Activated CD8-positive, alpha-beta memory T cell treated with anti-CD3 and anti-CD28 coated beads, Interleukin-2, amount 50 U/mL, for 1 hour (primary cell): ENCODE measurements around the gene PRTN3.

ENCODE experiments used
- DNase-seq: peaks from one replicate; pipeline ENCODE4 v3.0.0-alpha.2; 2020; ENCODE audit errors: extremely low read depth

Gene PRTN3, protein sequence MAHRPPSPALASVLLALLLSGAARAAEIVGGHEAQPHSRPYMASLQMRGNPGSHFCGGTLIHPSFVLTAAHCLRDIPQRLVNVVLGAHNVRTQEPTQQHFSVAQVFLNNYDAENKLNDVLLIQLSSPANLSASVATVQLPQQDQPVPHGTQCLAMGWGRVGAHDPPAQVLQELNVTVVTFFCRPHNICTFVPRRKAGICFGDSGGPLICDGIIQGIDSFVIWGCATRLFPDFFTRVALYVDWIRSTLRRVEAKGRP

GRCh38 chr19:840519-841206 is at the start of gene PRTN3:
Gene PRTN3 (plus strand): TSS chr19:840999. CDS start chr19:841009, 10 bp downstream.
- no peak for DNase-seq

DNA sequence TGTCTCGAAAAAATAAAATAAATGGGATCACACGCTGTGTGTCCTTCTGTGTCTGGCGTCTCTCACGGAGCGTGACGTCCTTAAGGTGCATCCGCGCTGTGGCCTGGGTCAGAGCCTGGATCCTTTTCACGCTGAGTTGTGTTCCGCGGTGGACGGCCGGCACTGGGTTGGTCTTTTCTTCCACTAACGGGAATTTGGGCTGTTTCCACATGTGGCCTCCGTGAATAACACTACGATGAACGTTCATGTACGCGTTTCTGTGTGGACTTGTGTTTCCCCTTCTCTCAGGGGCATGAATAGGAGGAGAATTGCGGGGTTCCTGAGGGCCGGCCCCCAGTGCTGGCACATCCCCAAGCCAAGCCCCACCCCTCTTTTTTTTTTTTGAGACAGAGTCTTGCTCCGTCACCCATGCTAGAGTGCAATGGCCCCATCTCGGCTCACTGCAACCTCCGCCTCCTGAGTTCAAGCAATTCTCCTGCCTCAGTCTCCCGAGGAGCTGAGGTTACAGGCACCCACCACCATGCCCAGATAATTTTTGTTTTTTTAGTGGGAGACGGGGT is 49.7 kb upstream of the PRTN3 start:
- no peak for DNase-seq

DNA sequence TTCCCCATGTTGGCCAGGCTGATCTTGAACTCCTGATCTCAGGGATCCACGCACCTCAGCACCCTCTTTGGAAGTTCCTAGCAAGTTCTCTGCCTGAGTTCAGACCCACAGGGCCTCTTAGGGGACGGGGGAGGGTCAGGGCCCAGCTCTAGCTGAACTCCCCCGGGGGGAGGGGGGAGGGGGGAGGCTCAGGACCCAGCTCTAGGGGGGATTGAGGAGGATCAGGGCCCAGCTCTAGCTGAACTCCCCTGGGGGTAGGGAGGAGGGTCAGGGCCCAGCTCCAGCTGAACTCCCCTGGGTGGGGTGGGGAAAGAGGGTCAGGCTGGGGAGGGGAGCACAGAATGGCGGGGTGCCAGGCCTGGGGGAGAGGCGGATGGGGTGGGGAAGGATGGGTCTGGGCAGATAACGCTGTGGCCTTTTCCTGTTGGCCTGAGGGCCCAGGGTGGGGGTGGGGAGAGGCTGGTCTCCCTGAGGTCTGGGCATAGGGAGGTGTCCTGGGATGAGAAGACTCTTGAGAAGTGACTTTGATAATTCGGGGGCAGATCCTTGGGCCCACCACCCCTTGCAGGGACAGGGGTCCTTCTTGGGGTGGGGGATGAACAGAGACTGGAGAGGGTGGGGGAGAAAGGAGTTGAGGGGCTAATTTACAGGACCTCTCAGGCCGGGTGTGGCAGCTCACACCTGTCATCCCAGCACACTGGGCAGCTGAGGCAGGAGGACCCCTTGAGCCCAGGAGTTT is 49.1 kb upstream of the PRTN3 start:
- DNase-seq: no peak

GRCh38 chr19:792306-792885 is 48.4 kb upstream of the PRTN3 start:
- no peak for DNase-seq

DNA sequence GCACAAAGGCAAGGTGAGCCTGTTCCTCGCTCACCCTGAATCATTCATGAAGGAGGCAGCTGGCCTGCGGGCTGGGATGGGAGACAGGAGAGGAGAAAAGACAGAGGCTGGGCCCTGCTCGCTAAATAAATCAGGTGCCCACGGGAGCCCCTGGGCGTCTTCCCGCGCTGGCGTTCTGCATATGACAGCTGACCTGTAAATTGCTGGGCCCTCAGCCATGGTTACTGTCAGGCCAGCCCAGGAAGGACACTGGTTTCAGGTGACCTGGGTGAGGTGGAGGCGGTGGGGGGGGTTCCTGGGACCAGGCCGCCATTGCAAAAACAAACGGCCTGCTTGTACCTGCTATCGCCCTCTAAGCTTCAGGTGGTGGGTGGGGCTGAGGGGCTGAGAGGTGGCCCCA is 47.0 kb upstream of the PRTN3 start:
- DNase-seq: no peak

GRCh38 chr19:795073-795611 is 45.7 kb upstream of the PRTN3 start:
- no peak for DNase-seq

- no peak for DNase-seq
These were observed 44.9 kb upstream of the PRTN3 start for GRCh38 chr19:795691-796581.

DNA sequence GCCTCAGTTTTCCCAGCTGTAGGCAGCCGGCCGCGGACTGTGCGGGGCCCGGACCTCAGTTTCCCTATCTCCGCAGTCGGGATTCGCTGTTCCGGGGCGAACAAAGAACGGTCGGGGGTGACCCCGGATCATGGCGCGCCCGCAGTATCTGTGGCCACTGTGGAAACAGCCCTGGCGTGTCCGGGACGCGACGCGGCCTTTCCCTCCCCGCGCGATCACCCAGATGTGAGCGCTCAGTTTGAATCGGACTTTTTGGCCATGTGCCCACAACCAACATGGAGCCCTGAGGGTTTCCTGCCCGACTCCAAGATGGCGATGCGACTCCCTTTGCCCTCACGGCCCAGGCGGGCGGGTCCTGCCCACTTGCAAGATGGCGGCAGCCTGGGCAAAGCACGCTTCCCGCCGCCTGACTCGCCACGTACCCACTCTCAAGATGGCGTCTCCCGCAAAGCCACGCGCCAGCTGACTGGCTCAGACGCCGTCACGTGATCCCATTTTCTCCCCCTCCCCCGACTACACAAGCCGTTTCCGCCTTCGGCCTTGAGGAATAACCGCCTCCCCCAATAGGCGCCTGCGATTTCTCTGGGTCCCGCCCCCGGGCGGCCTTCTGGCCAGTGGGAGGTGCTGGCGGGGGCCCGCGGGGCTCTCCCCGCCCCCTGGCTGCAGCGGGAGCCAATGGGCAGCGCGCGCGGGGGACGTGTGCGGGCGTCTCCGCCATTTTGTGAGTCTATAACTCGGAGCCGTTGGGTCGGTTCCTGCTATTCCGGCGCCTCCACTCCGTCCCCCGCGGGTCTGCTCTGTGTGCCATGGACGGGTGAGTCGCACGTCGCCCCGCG is 43.9 kb upstream of the PRTN3 start, which contains the start of gene PTBP1:
PTBP1 (plus strand) TSS at position 761 of the 836 bp plus-strand sequence; CDS start at position 807, 46 bp downstream.
- peak; percentile 98 for DNase-seq

DNA sequence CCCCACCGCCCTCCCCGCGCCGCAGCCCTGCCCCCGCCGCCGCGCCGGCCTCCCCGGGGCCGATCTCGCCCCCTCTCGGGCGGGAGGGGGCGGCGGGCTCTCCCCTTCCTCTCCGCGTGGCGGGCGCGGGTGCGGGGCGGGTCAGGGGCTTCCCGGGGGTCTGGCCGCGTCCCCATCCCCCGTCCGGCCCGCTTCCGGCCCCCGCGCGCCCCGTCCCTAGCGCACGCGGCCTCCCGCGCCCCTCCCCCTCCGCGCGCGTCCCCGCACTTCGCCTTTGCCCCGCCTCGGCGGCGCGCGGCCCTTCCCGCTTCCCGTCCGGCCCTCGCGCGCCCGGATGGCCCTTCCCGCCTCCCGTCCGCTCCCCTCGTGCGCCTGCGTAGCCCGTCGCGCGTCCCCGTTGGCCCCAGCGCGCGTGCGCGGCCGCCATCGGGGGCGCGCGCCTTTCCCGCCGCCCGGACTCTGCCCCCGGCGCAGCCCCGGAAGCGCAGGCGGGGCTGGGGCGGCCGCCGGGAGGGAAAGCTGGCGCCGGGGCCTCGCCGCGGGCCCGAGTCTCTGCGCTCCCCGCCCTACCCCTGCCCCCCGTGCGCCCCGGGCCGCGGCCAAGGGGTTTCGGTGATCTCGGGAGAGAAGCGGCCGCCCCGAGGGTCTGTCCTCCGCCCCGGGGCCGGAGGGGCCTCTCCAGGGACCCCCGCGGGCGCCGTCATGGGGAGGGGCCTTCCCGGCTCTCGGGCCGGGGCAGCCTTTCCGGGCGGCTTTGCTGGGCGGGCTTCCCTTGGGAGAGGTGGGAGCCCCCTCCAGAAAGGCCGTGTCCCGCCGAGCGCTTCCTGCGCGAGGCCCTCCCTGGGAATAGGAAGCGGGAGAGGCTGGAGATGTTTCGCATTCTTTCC is 43.0 kb upstream of the PRTN3 start:
- DNase-seq: peak; percentile 56

DNA sequence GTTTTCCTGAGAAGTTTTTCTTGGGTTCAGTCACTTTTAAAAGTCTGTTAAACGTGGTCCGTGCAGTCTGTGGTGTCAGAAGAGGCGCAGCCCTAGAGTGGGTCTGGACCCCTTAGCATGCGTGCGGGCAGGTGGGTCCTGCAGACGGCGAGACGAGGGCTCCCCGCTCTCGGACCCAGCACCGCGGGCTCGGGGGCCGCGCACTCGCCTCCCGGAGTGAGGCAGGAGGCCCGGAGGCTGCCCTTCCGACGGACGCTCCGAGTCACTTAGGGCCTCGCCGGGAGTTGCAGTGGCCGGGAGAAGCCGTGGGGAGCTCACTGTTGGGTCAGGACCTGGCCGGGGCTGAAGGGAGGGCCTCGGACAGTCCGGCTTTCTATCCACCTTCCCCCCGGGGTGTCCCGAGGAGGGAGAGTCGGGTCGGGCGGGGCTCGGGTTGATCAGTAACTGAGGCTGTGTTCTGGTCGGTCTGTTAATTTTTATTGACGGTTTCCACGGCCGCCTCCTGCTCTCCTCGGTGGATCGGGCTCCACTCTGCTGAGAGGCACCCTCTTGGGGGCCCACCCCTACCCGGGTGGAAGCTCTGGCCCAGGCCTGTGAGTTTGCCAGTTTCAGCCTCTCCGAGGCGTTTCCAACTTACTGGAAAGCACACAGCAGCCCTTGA is 42.3 kb upstream of the PRTN3 start:
- DNase-seq: no peak

GRCh38 chr19:799076-799881 is 41.5 kb upstream of the PRTN3 start:
- no peak for DNase-seq

GRCh38 chr19:800360-801029 is 40.3 kb upstream of the PRTN3 start:
- no peak for DNase-seq

- no peak for DNase-seq
These were observed 39.6 kb upstream of the PRTN3 start for GRCh38 chr19:801030-801860.

- DNase-seq: no peak
These were observed 38.8 kb upstream of the PRTN3 start for GRCh38 chr19:801861-802497.

- no peak for DNase-seq
These were observed 38.2 kb upstream of the PRTN3 start for GRCh38 chr19:802498-803098.
